Stimulated activated CD4-positive, alpha-beta T cell treated with anti-CD3 and anti-CD28 coated beads, Interleukin-2, amount 100 ng/mL, for 4 hours (primary cell): ENCODE measurements around the gene RASGEF1B.

Experiments used
- DNase-seq: peaks from one replicate; pipeline ENCODE4 v3.0.0-alpha.2; 2020; ENCODE audit warnings: low read depth

The RASGEF1B gene

GRCh38 chr4:81471588-81472280, at the start of gene RASGEF1B:
TSS of gene RASGEF1B (minus strand) at chr4:81471907. CDS start at chr4:81459508, 12,399 bp downstream.
- peak; percentile 96 for DNase-seq

GRCh38 chr4:81519856-81520255, 48.1 kb upstream of the RASGEF1B start:
- no peak for DNase-seq

GRCh38 chr4:81519427-81519773, 47.7 kb upstream of the RASGEF1B start:
- no peak for DNase-seq

- DNase-seq, result no peak
These were observed 47.2 kb upstream of the RASGEF1B start for GRCh38 chr4:81518762-81519426.

- DNase-seq, result no peak
These were observed 44.5 kb upstream of the RASGEF1B start for GRCh38 chr4:81516241-81516640.

GRCh38 chr4:81512757-81513501, 41.2 kb upstream of the RASGEF1B start:
- DNase-seq, result no peak

GRCh38 chr4:81512001-81512756, 40.5 kb upstream of the RASGEF1B start:
- DNase-seq, result no peak

- no peak for DNase-seq
These were observed 39.0 kb upstream of the RASGEF1B start for GRCh38 chr4:81510643-81511178.

GRCh38 chr4:81509822-81510221, 38.1 kb upstream of the RASGEF1B start:
- DNase-seq, result no peak

- DNase-seq, result no peak
These were observed 37.5 kb upstream of the RASGEF1B start for GRCh38 chr4:81509191-81509590.

GRCh38 chr4:81508411-81509185, 36.9 kb upstream of the RASGEF1B start:
- no peak for DNase-seq

- DNase-seq, result no peak
These were observed 35.8 kb upstream of the RASGEF1B start for GRCh38 chr4:81507530-81507929.

GRCh38 chr4:81506731-81507130, 35.0 kb upstream of the RASGEF1B start:
- DNase-seq, result no peak

- no peak for DNase-seq
These were observed 34.0 kb upstream of the RASGEF1B start for GRCh38 chr4:81505726-81506125.

GRCh38 chr4:81505004-81505598, 33.4 kb upstream of the RASGEF1B start:
- peak; percentile 58 for DNase-seq

- no peak for DNase-seq
These were observed 32.7 kb upstream of the RASGEF1B start for GRCh38 chr4:81504112-81505003.

GRCh38 chr4:81503586-81503985, 31.9 kb upstream of the RASGEF1B start:
- no peak for DNase-seq

GRCh38 chr4:81502564-81502963, 30.9 kb upstream of the RASGEF1B start:
- DNase-seq, result no peak

GRCh38 chr4:81499840-81500239, 28.1 kb upstream of the RASGEF1B start:
- no peak for DNase-seq

GRCh38 chr4:81498551-81499099, 26.9 kb upstream of the RASGEF1B start:
- DNase-seq, result no peak
